Psoas muscle (tissue), 8 donors: ENCODE data around the gene CADM2. TPM values are rescaled to one million over a fixed set of nuclear protein-coding genes. Genes with fewer than 3 reads are reported as not detected.
"Not testable (repeated sequence)": the region's sequence is repeated elsewhere in the genome, so short reads cannot be mapped to it uniquely, and the experiment has no call there.

Experiments
- ATAC-seq, 4 donors: fragments of 200-7000 bp; cut with Tn5 transposase; one replicate each; pipeline ENCODE4 v1.9.1; 2020; ENCODE audit warnings: moderate library complexity in 3 of 4, mild to moderate bottlenecking in 2 of 4
- DNase-seq, 2 donors: peaks; one replicate each; pipeline ENCODE4 v3.0.0-alpha.2; 2020
- H3K27ac ChIP-seq: fragments of 200-600 bp; one replicate; pipeline ENCODE4 v1.8.0; 2022
- H3K27me3 ChIP-seq, 3 donors: fragments of 200-600 bp in 1 of 3; one replicate each; pipeline versions ENCODE4 v1.6.1 to v1.8.0; 2013 to 2022; ENCODE audit warnings: low read length in 2 of 3, mild to moderate bottlenecking in 2 of 3, moderate library complexity in 1 of 3; ENCODE audit not compliant: insufficient read depth in 3 of 3
- H3K36me3 ChIP-seq, 2 donors: fragments of 200-600 bp in 1 of 2; one replicate each; pipeline versions ENCODE4 v1.6.1 to v1.8.0; 2013 to 2022; ENCODE audit warnings: low read depth in 1 of 2, mild to moderate bottlenecking in 1 of 2, moderate library complexity in 1 of 2; ENCODE audit not compliant: insufficient read depth in 1 of 2
- H3K4me1 ChIP-seq: fragments of 200-600 bp; one replicate; pipeline ENCODE4 v1.8.0; 2022
- H3K4me3 ChIP-seq: fragments of 200-600 bp; one replicate; pipeline ENCODE4 v1.8.0; 2022; ENCODE audit warnings: mild to moderate bottlenecking
- H3K9me3 ChIP-seq: fragments of 200-600 bp; one replicate; pipeline ENCODE4 v1.8.0; 2022
- WGBS, 3 donors: extraction: QIAGEN DNeasy Blood & Tissue Kit; methylation state at CpG; one replicate each; pipeline versions ENCODE4 v1.1.6 to v1.1.7; 2013; 5-methylcytosine and 5-hydroxymethylcytosine counted together
- intact Hi-C, 2 donors: fragments of 100-400 bp; cut with DNase I; formaldehyde crosslinking; loops; one replicate each; pipeline versions ENCODE4 v1.11.0 to v1.14.2; 2022
- polyA plus RNA-seq, 3 donors: library from polyadenylated mRNA; stranded (reverse); fragments of 200-250 nt; gene quantifications; one replicate each; pipeline ENCODE4 v1.2.3, GENCODE V29; 2013
- total RNA-seq, 4 donors: library from RNA; stranded (reverse); fragmentation: NEBNext Ultra II Directional in 2 of 4; extraction: Animal tissue kit (Norgen Biotek cat#: 25700) in 2 of 4; gene quantifications; one replicate each; pipeline versions ENCODE4 v1.2.1 to v1.2.4, GENCODE V29; 2021 to 2023
- TF ChIP-seq, protein P1 (sequence below): fragments of 200-600 bp; IDR thresholded peaks from one replicate; pipeline ENCODE4 v1.8.0; 2022; ENCODE audit warnings: antibody characterized with exemption
- donor health status: healthy with polysubstance abuse.
- donor health status: DM: no; HTN: no; CAD: no; lungs with moderate emphysema.
- donor health status: Bipolar disorder and iron deficiency.
- donor health status: healthy.
- donor health status: DM: yes; HTN: yes; CAD: no.
- donor health status: DM: no; HTN: no; CAD: no.
- donor health status: DM: no; HTN: no; CAD: no.
- donor health status: DM: yes; HTN: yes; CAD: no.

Gene CADM2
- total and polyA plus RNA-seq, 7 donors, result 3.6 to 15.7 (median 6.3) TPM

DNA sequence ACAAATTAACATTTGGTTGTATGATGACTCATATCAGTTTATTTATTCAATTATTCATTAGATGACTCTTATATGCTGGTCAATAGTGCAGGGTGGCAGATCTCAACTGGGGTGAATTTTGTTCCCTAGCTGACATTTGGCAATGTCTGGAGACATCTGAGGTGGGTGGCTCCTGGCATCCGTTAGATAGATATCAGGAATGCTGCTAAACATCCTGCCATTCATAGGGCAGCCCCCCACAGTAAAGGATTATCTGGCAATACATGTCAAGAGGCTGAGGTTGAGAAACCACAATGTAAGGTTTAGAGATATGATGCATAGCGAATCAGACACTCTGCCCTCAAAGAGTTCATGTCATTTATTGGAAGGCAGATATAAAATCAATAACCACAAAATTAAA is 719.9 kb downstream of the CADM2 start:
- ATAC-seq, result no peak
- no peak overlapping the region for H3K4me3 ChIP-seq
- WGBS, 3 donors, result 66 to 91% (median 86%) methylated on average over 2 of the region's 2 CpGs

DNA sequence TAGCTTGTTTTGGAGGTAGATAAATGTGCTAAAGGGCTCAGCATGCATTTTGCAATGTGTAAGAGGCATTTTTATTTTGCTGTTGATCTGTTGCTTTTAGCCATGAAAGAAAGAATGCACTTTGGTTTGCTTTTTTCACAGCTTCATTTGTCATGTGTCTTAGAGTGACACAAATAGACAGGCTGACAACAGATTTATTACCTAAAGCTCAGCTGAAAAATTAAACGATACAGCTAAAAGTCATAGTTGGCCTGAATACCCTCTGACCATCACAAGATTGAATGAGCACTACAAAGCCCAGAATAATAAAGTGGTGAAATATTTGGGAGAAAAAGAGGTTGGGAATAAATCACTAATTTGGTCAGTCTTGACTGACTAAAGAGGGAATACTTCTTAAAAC is 723.1 kb downstream of the CADM2 start:
- DNase-seq, result no peak
- WGBS, 3 donors, result 9 to 18% (median 13%) methylated on average over 1 of the region's 1 CpG
- TF ChIP-seq, protein P1, sequence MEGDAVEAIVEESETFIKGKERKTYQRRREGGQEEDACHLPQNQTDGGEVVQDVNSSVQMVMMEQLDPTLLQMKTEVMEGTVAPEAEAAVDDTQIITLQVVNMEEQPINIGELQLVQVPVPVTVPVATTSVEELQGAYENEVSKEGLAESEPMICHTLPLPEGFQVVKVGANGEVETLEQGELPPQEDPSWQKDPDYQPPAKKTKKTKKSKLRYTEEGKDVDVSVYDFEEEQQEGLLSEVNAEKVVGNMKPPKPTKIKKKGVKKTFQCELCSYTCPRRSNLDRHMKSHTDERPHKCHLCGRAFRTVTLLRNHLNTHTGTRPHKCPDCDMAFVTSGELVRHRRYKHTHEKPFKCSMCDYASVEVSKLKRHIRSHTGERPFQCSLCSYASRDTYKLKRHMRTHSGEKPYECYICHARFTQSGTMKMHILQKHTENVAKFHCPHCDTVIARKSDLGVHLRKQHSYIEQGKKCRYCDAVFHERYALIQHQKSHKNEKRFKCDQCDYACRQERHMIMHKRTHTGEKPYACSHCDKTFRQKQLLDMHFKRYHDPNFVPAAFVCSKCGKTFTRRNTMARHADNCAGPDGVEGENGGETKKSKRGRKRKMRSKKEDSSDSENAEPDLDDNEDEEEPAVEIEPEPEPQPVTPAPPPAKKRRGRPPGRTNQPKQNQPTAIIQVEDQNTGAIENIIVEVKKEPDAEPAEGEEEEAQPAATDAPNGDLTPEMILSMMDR, result no peak

More for the DNA sequence above, 719.9 kb downstream of the CADM2 start:
- TF ChIP-seq, protein P1, result no peak
- no peaks in the 10 kb centered on the region for H3K36me3 ChIP-seq
- no peaks in the 10 kb centered on the region for H3K9me3 ChIP-seq
- no peaks in the 10 kb centered on the region for H3K4me1 ChIP-seq
- no peaks in the 10 kb centered on the region for H3K27me3 ChIP-seq
- intact Hi-C loops, result no loop called here
- no peak overlapping the region for H3K27ac ChIP-seq
- no peak for DNase-seq

DNA sequence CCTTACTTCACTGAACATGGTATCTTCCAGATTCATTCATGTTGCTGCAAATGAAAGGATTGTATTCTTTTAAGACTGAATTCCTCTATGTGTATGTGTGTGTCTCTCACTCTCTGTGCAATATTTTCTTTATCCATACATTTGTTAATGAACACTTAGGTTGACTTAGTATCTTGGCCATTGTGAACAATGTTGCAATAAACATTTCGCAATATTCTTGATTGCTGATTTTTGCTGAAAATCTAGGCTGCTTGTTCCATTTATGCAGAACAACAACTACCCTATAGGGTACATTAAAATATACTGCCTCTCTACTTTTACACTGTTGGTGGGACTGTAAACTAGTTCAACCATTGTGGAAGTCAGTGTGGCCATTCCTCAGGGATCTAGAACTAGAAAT is 732.4 kb downstream of the CADM2 start:
- ATAC-seq, result no peak

More for the DNA sequence above, 723.1 kb downstream of the CADM2 start:
- Histone ChIP-seq H3K4me3 (no peak overlapping the region), H3K9me3 (no peaks in the 10 kb centered on the region), H3K27ac (no peak overlapping the region), H3K27me3 (no peaks in the 10 kb centered on the region), H3K4me1 (no peaks in the 10 kb centered on the region), H3K36me3 (no peaks in the 10 kb centered on the region)
- no peak for ATAC-seq
- intact Hi-C loops, result no loop called here

DNA sequence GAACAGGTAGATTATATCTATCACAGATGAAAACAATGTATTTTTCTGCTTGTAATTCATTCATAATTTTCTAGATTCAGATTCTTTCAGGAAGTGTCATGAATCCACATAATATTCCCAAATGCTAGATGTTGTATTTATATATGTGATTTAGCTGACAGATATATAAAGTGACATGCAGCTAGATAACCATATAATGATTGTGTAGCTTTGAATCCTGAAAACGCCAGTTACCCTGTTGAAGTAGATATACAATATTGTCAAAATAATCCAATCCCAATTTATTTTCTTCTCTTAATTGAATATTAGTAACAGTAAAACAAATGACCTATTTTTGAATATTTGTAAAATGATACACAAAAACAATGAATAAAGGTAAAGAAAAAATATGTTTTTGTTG is 738.4 kb downstream of the CADM2 start:
- ATAC-seq (no peak), DNase-seq (no peak)
- intact Hi-C loops, result no loop called here
- Histone ChIP-seq H3K36me3 (no peaks in the 10 kb centered on the region), H3K27me3 (no peaks in the 10 kb centered on the region), H3K4me1 (no peaks in the 10 kb centered on the region), H3K4me3 (no peak overlapping the region), H3K9me3 (no peaks in the 10 kb centered on the region), H3K27ac (no peak overlapping the region)
- TF ChIP-seq, protein P1, result no peak
- WGBS, 3 donors, result 91 to 100% (median 93%) methylated on average over 1 of the region's 1 CpG

More for the DNA sequence above, 732.4 kb downstream of the CADM2 start:
- Histone ChIP-seq H3K36me3 (no peaks in the 10 kb centered on the region), H3K9me3 (no peaks in the 10 kb centered on the region), H3K27me3 (no peaks in the 10 kb centered on the region), H3K4me1 (no peaks in the 10 kb centered on the region), H3K27ac (no peak overlapping the region), H3K4me3 (no peak overlapping the region)
- 99 to 100% (median 100%) methylated on average over 1 of the region's 1 CpG for WGBS, 3 donors
- TF ChIP-seq, protein P1, result no peak
- intact Hi-C loops, result no loop called here
- DNase-seq, result no peak

DNA sequence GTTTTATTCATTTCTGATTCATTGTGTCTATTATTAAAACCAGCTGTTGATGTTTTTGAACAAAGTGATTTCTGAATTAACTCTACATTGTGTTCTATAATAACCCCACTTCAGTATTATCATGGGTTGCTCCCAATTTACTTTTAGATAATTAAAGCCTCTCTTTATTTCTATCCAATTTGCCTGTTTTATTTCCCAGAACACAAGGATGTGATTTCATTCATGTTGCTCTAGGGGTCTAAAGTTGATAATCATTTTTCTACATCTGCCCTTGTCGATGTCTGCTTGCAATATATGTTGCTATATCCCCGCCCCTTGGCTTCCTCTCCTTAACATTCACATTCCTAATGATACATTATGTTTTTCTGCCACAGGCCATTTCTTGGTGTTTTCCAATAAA is 747.3 kb downstream of the CADM2 start:
- Histone ChIP-seq H3K9me3 (no peaks in the 10 kb centered on the region), H3K27ac (no peak overlapping the region), H3K4me1 (no peaks in the 10 kb centered on the region), H3K4me3 (no peak overlapping the region), H3K27me3 (no peaks in the 10 kb centered on the region), H3K36me3 (no peaks in the 10 kb centered on the region)
- TF ChIP-seq, protein P1, result no peak
- intact Hi-C loops, result no loop called here
- ATAC-seq (no peak), DNase-seq (no peak)
- WGBS, 3 donors, result 85 to 87% (median 86%) methylated on average over 2 of the region's 2 CpGs

DNA sequence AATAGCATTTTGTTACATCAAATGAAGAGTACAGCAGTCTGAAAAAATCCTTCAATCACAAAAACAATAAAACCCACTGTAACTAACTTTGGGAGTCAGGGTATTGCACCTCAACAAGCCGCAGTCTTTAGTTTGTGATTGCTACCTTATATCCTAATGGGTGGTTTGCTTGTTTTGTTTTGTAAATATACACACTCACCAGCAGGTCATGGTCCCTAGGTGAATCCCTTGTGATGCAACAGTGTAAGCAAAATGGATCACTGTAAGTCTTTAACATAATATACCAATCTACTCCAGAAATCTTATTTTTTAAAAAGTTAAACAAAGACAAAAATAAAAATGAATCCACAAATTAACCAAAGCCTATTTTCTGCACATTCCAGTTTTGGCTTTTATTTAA is 749.5 kb downstream of the CADM2 start:
- 95 to 100% (median 95%) methylated on average over 1 of the region's 1 CpG for whole genome bisulfite sequencing, 3 donors
- DNase-seq, ATAC-seq, H3K4me1 ChIP-seq, H3K9me3 ChIP-seq, H3K36me3 ChIP-seq, intact Hi-C loops, H3K27me3 ChIP-seq, H3K4me3 ChIP-seq, H3K27ac ChIP-seq: not testable (repeated sequence)
